Islet precursor cell (in vitro differentiated cells): ENCODE results near the gene KLK11.

Experiments used
- DNase-seq: peaks from one replicate; pipeline ENCODE4 v3.0.0-alpha.2; 2018

KLK11 gene

GRCh38 chr19:51027873-51028272 lies 1.5 kb upstream of the KLK11 start:
- DNase-seq = no peak

- no peak for DNase-seq
Measured at GRCh38 chr19:51027126-51027806, 850 bp upstream of the KLK11 start.

- no peak for DNase-seq
Measured at GRCh38 chr19:51025809-51026553, 435 bp downstream of the KLK11 start.

GRCh38 chr19:51025401-51025800 lies 1.0 kb downstream of the KLK11 start:
- DNase-seq = no peak

- DNase-seq = no peak
Measured at GRCh38 chr19:51024924-51025323, 1.5 kb downstream of the KLK11 start.

- DNase-seq = no peak
Measured at GRCh38 chr19:51023946-51024345, 2.5 kb downstream of the KLK11 start.

- DNase-seq = no peak
Measured at GRCh38 chr19:51022526-51022925, 3.9 kb downstream of the KLK11 start.

- DNase-seq = no peak
Measured at GRCh38 chr19:51020988-51021651, 5.3 kb downstream of the KLK11 start.

GRCh38 chr19:51019544-51019925 lies 6.9 kb downstream of the KLK11 start, which contains the start of gene KLK10:
Gene KLK10, minus strand, starts transcription at chr19:51019709. Its CDS starts 579 bp downstream, at chr19:51019130.
- DNase-seq = no peak

GRCh38 chr19:51018745-51019543 lies 7.5 kb downstream of the KLK11 start:
- DNase-seq = peak; percentile 62

- DNase-seq = peak; percentile 90
Measured at GRCh38 chr19:51016798-51017683, 9.4 kb downstream of the KLK11 start.

GRCh38 chr19:51015691-51016267 lies 10.6 kb downstream of the KLK11 start:
- no peak for DNase-seq

GRCh38 chr19:51014242-51014641 lies 12.2 kb downstream of the KLK11 start:
- no peak for DNase-seq

- DNase-seq = no peak
Measured at GRCh38 chr19:51012661-51013190, 13.7 kb downstream of the KLK11 start.

- DNase-seq = no peak
Measured at GRCh38 chr19:51010066-51010795, 16.2 kb downstream of the KLK11 start.

- DNase-seq = no peak
Measured at GRCh38 chr19:51009061-51009891, 17.1 kb downstream of the KLK11 start.

- no peak for DNase-seq
Measured at GRCh38 chr19:51007488-51007887, 18.9 kb downstream of the KLK11 start.

- no peak for DNase-seq
Measured at GRCh38 chr19:51006406-51006805, 20.0 kb downstream of the KLK11 start.

- no peak for DNase-seq
Measured at GRCh38 chr19:51005248-51005647, 21.2 kb downstream of the KLK11 start.

- no peak for DNase-seq
Measured at GRCh38 chr19:51003316-51003715, 23.1 kb downstream of the KLK11 start.
